A673 (cell line): ENCODE measurements around the gene IRF6. TPM values are rescaled to one million over a fixed set of nuclear protein-coding genes. Genes with fewer than 3 reads are reported as not detected.

Experiments used
- BruUV-seq: library from RNA; stranded (reverse); fragments of 400-500 nt; replicated peaks from 2 replicates; lab custom pipeline; 2021; lab: Mats Ljungman, UMichigan
- CTCF ChIA-PET: fragments of 300-600 bp; sonication (Branson Sonifier 250); formaldehyde crosslinking; loops from one replicate; lab custom pipeline; 2022; ENCODE audit warnings: antibody characterized with exemption; lab: Charles Lee
- POLR2A ChIA-PET: fragments of 300-600 bp; sonication (Branson Sonifier 250); formaldehyde crosslinking; loops from one replicate; lab custom pipeline; 2022; ENCODE audit warnings: antibody characterized with exemption; ENCODE audit not compliant: low non-redundant PET; lab: Charles Lee
- DNase-seq: peaks from one replicate; pipeline ENCODE4 v3.0.0-alpha.2; 2015; ENCODE audit warnings: low spot score
- H3K27ac ChIP-seq: fragments of 200-600 bp; sonication (generic); 2 replicates; pipeline ENCODE4 v1.5.1; 2016; ENCODE audit warnings: mixed run types, low read depth, mild to moderate bottlenecking, mixed read lengths, antibody characterized with exemption, low read length; ENCODE audit not compliant: poor library complexity, severe bottlenecking
- H3K27me3 ChIP-seq: fragments of 200-600 bp; sonication (generic); replicated peaks from 2 replicates; pipeline ENCODE4 v1.6.1; 2017; ENCODE audit warnings: mixed run types, low read depth, mild to moderate bottlenecking, mixed read lengths, antibody characterized with exemption, low read length; ENCODE audit not compliant: insufficient read depth, poor library complexity
- H3K36me3 ChIP-seq: fragments of 200-600 bp; sonication (generic); 2 replicates; pipeline ENCODE4 v1.6.1; 2016; ENCODE audit warnings: mixed run types, mild to moderate bottlenecking, mixed read lengths, antibody characterized with exemption, low read length; ENCODE audit not compliant: insufficient read depth, poor library complexity, severe bottlenecking
- H3K4me1 ChIP-seq: fragments of 200-600 bp; sonication (generic); 2 replicates; pipeline ENCODE4 v1.6.1; 2017; ENCODE audit warnings: mixed run types, mild to moderate bottlenecking, mixed read lengths, antibody characterized with exemption, low read length; ENCODE audit not compliant: insufficient read depth, poor library complexity, severe bottlenecking
- H3K4me3 ChIP-seq: fragments of 200-600 bp; sonication (generic); 2 replicates; pipeline ENCODE4 v1.5.1; 2016; ENCODE audit warnings: low read depth, mixed run types, mild to moderate bottlenecking, mixed read lengths, low read length; ENCODE audit not compliant: poor library complexity, severe bottlenecking
- H3K9me3 ChIP-seq: fragments of 200-600 bp; sonication (generic); 2 replicates; pipeline ENCODE4 v1.6.1; 2016; ENCODE audit warnings: mixed run types, low read depth, mild to moderate bottlenecking, mixed read lengths, antibody characterized with exemption, low read length; ENCODE audit not compliant: poor library complexity, severe bottlenecking
- EZH2 ChIP-seq: fragments of 200-600 bp; sonication (generic); IDR thresholded peaks from 2 replicates; pipeline ENCODE4 v1.6.1; 2017; ENCODE audit warnings: borderline replicate concordance, low read depth, mild to moderate bottlenecking, mixed read lengths, antibody characterized with exemption, low read length; ENCODE audit not compliant: poor library complexity, severe bottlenecking
- intact Hi-C: fragments of 100-400 bp; cut with micrococcal nuclease; formaldehyde crosslinking; loops from one replicate; pipeline ENCODE4 v1.10.0; 2022; ENCODE audit not compliant: unreplicated experiment
- total RNA-seq: library from RNA; stranded (reverse); gene quantifications from 2 replicates; pipeline ENCODE4 v1.2.3, GENCODE V29; 2021
- TF ChIP-seq, protein P1 (sequence below): fragments of 300-800, 200-600 bp; sonication (generic); conservative IDR thresholded peaks from 2 replicates; pipeline ENCODE4 v1.5.1; 2017; ENCODE audit warnings: low read depth, mild to moderate bottlenecking, antibody characterized with exemption, low read length, moderate library complexity, mixed read lengths

IRF6 gene
- total RNA-seq, 1 experiment from 2014 or later, result 0.17 TPM

DNA sequence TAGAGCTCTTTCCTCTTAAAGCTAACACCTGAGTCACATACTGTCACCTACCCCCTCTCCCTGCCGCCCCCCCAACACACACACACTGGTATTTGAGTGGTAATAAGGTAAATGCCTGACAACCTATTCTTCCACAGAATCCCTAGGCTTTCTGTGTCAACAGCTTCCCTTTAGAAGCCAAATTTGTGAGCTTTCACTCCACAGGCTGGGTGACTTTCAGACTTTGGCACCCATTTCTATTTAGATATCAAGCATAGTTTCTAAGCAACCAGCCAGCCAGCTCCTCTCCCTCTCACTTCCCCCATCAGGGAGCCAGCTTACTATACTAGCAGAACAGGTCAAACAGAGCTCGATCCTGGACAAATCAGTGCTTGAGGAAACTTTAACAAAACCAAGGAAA is 18.4 kb downstream of the IRF6 start:
- ChIA-PET POLR2A (no interaction called here), CTCF (interaction anchor here (0.6 kb wide), 1 partner anchor 217 kb away, joined by 3 read pairs; no protein-coding TSS in a partner anchor)
- Histone ChIP-seq H3K27me3 (peaks cover 25% of the 10 kb centered on the region), H3K27ac (no peak overlapping the region), H3K9me3 (no peaks in the 10 kb centered on the region), H3K4me3 (no peak overlapping the region), H3K36me3 (no peaks in the 10 kb centered on the region), H3K4me1 (peaks cover 13% of the 10 kb centered on the region)
- intact Hi-C loops, result no loop called here
- DNase-seq, result no peak
- no peak for TF ChIP-seq EZH2
- TF ChIP-seq, protein P1, sequence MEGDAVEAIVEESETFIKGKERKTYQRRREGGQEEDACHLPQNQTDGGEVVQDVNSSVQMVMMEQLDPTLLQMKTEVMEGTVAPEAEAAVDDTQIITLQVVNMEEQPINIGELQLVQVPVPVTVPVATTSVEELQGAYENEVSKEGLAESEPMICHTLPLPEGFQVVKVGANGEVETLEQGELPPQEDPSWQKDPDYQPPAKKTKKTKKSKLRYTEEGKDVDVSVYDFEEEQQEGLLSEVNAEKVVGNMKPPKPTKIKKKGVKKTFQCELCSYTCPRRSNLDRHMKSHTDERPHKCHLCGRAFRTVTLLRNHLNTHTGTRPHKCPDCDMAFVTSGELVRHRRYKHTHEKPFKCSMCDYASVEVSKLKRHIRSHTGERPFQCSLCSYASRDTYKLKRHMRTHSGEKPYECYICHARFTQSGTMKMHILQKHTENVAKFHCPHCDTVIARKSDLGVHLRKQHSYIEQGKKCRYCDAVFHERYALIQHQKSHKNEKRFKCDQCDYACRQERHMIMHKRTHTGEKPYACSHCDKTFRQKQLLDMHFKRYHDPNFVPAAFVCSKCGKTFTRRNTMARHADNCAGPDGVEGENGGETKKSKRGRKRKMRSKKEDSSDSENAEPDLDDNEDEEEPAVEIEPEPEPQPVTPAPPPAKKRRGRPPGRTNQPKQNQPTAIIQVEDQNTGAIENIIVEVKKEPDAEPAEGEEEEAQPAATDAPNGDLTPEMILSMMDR, result no peak
- no TSS peak for BruUV-seq

DNA sequence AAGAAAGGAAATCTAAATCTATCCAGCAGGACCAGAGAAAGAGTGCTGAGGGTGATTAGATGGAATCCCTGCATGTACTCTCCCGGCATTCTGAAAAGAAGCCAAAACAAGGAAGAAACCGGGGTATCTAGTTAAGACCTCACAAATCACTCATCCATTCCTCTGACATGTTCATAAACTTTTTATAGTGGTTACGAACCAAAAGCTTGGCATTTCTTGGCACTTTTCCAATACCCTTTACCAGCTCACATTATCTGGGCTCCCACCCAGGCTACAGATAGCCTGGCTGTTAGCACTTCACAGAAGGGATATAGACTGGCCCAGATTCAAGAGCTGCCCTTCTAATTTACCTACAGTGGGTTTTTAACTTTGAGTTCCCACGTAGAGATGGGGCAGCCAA is 19.8 kb downstream of the IRF6 start:
- TF ChIP-seq, protein P1, result no peak
- no peak for TF ChIP-seq EZH2
- intact Hi-C loops, result no loop called here
- peaks cover 20% of the 10 kb centered on the region for H3K27me3 ChIP-seq
- no peak overlapping the region for H3K4me3 ChIP-seq
- no peaks in the 10 kb centered on the region for H3K36me3 ChIP-seq
- H3K4me1 ChIP-seq, result peaks cover 13% of the 10 kb centered on the region
- no peaks in the 10 kb centered on the region for H3K9me3 ChIP-seq
- POLR2A ChIA-PET, result no interaction called here
- H3K27ac ChIP-seq, result no peak overlapping the region
- DNase-seq, result no peak
- CTCF ChIA-PET, result no interaction called here
- no TSS peak for BruUV-seq

DNA sequence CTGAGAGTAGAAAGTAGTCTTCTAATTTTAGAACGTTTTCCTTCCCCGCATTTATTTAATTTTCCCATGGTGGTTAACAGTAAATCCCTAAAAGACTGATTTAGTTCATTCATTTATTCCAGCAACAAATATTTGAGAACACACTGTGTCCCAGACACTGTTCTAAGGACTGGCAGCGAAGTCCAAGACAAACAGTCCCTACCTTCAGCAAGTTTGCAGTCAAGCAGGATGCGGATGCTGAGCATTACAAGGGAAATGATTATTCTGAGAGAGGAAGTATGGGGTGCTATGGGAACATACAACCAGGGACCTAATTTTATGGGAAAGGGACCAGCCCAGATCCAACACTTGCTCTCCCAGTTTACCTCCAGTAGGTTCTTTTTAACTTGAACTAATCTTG is 20.4 kb downstream of the IRF6 start:
- no TSS peak for BruUV-seq
- H3K27me3 ChIP-seq, result peaks cover 16% of the 10 kb centered on the region

More for the DNA sequence above, 20.4 kb downstream of the IRF6 start:
- Histone ChIP-seq H3K27ac (no peak overlapping the region), H3K4me3 (no peak overlapping the region), H3K4me1 (peaks cover 13% of the 10 kb centered on the region), H3K36me3 (no peaks in the 10 kb centered on the region), H3K9me3 (no peaks in the 10 kb centered on the region)
- DNase-seq, result no peak
- TF ChIP-seq, protein P1, result no peak
- TF ChIP-seq EZH2, result no peak
- ChIA-PET POLR2A (no interaction called here), CTCF (no interaction called here)
- intact Hi-C loops, result no loop called here
